GM21723 (cell line): ENCODE data around the gene PPP1R8.
A peak's percentile ranks its signal among the peaks of the same experiment; 100 is the strongest.
"Not testable (repeated sequence)": the region's sequence is repeated elsewhere in the genome, so short reads cannot be mapped to it uniquely, and the experiment has no call there.

ENCODE experiments used
- ATAC-seq: cut with Tn5 transposase; IDR thresholded peaks from one replicate; pipeline ENCODE4 v1.9.1; 2021; ENCODE audit warnings: mild to moderate bottlenecking, moderate library complexity; ENCODE audit not compliant: unreplicated experiment

The PPP1R8 gene

GRCh38 chr1:27869719-27870085 is 39.1 kb downstream of the PPP1R8 start:
- no peak for ATAC-seq

- not testable (repeated sequence) for ATAC-seq
These were observed 40.5 kb downstream of the PPP1R8 start for GRCh38 chr1:27871076-27871475.

GRCh38 chr1:27872059-27872801 is 41.6 kb downstream of the PPP1R8 start, which contains the start of gene THEMIS2:
THEMIS2 (plus strand) TSS chr1:27872544; CDS start chr1:27872572, 28 bp downstream.
- peak; percentile 40 for ATAC-seq

- ATAC-seq, result peak; percentile 13
These were observed 42.4 kb downstream of the PPP1R8 start for GRCh38 chr1:27872802-27873551.

- ATAC-seq, result no peak
These were observed 43.2 kb downstream of the PPP1R8 start for GRCh38 chr1:27873671-27874384.

GRCh38 chr1:27876341-27877114 is 45.9 kb downstream of the PPP1R8 start:
- ATAC-seq, result no peak

GRCh38 chr1:27877115-27877416 is 46.5 kb downstream of the PPP1R8 start:
- ATAC-seq, result no peak

- no peak for ATAC-seq
These were observed 47.5 kb downstream of the PPP1R8 start for GRCh38 chr1:27878039-27878438.

- no peak for ATAC-seq
These were observed 48.3 kb downstream of the PPP1R8 start for GRCh38 chr1:27878787-27879335.

GRCh38 chr1:27879374-27880082 is 48.9 kb downstream of the PPP1R8 start:
- ATAC-seq, result no peak

GRCh38 chr1:27882543-27882903 is 51.9 kb downstream of the PPP1R8 start:
- no peak for ATAC-seq

GRCh38 chr1:27883536-27883935 is 53.0 kb downstream of the PPP1R8 start:
- no peak for ATAC-seq

- peak; percentile 34 for ATAC-seq
These were observed 53.7 kb downstream of the PPP1R8 start for GRCh38 chr1:27884006-27884954.

- no peak for ATAC-seq
These were observed 54.5 kb downstream of the PPP1R8 start for GRCh38 chr1:27885114-27885528.

- ATAC-seq, result no peak
These were observed 55.2 kb downstream of the PPP1R8 start for GRCh38 chr1:27885621-27886352.

GRCh38 chr1:27886353-27886679 is 55.7 kb downstream of the PPP1R8 start:
- no peak for ATAC-seq

GRCh38 chr1:27886744-27887143 is 56.2 kb downstream of the PPP1R8 start:
- no peak for ATAC-seq

- ATAC-seq, result no peak
These were observed 56.8 kb downstream of the PPP1R8 start for GRCh38 chr1:27887215-27888021.
